ENCODE data around the gene DUSP2.

- TF ChIP-seq, protein P1, sequence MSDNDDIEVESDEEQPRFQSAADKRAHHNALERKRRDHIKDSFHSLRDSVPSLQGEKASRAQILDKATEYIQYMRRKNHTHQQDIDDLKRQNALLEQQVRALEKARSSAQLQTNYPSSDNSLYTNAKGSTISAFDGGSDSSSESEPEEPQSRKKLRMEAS (IDR thresholded peaks at IDR 0.05; ENCODE audit: low read depth, low read length): no peak
- no peak for TF ChIP-seq ZNF274 (IDR thresholded peaks at IDR 0.05; ENCODE audit: insufficient read depth, insufficient read length)
- TF ChIP-seq POLR2AphosphoS5 (IDR thresholded peaks at IDR 0.05; ENCODE audit: low read length): no peak
- TF ChIP-seq, protein P2, sequence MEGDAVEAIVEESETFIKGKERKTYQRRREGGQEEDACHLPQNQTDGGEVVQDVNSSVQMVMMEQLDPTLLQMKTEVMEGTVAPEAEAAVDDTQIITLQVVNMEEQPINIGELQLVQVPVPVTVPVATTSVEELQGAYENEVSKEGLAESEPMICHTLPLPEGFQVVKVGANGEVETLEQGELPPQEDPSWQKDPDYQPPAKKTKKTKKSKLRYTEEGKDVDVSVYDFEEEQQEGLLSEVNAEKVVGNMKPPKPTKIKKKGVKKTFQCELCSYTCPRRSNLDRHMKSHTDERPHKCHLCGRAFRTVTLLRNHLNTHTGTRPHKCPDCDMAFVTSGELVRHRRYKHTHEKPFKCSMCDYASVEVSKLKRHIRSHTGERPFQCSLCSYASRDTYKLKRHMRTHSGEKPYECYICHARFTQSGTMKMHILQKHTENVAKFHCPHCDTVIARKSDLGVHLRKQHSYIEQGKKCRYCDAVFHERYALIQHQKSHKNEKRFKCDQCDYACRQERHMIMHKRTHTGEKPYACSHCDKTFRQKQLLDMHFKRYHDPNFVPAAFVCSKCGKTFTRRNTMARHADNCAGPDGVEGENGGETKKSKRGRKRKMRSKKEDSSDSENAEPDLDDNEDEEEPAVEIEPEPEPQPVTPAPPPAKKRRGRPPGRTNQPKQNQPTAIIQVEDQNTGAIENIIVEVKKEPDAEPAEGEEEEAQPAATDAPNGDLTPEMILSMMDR (IDR thresholded peaks at IDR 0.05 in 2 of 3, conservative IDR thresholded peaks at IDR 0.05 in 1 of 3; ENCODE audit: control insufficient read depth in 2 of 3, extremely low read depth in 1 of 3, insufficient read depth in 1 of 3, low read depth in 3 of 3, low read length in 3 of 3): no peak
- TF ChIP-seq FOXM1 (IDR thresholded peaks at IDR 0.05; ENCODE audit: low read depth, low read length): no peak
- TF ChIP-seq EZH2 (IDR thresholded peaks at IDR 0.05; ENCODE audit: borderline replicate concordance, control insufficient read depth, low read depth, low read length): no peak
These were observed 30.2 kb downstream of the DUSP2 start for GRCh38 chr2:96114903-96115581.

All from GM12878 (cell line).